Right lobe of liver (tissue), 6 donors: ENCODE results near the gene GALNT14. TPM values are rescaled to one million over a fixed set of nuclear protein-coding genes. Genes with fewer than 3 reads are reported as not detected.

Experiments used
- ATAC-seq, 4 donors: fragments of 200-7000 bp; cut with Tn5 transposase; one replicate each; pipeline ENCODE4 v1.9.1; 2020; ENCODE audit warnings: mild to moderate bottlenecking in 4 of 4, moderate library complexity in 4 of 4
- DNase-seq, 3 donors: peaks; one replicate each; pipeline ENCODE4 v3.0.0-alpha.2; 2020
- H3K27ac ChIP-seq, 3 donors: fragments of 200-600 bp; one replicate each; pipeline ENCODE4 v1.8.0; 2022
- H3K27me3 ChIP-seq, 2 donors: fragments of 200-600 bp; one replicate each; pipeline ENCODE4 v1.8.0; 2022
- H3K36me3 ChIP-seq, 4 donors: fragments of 200-600 bp; sonication (generic) in 1 of 4; one replicate each; pipeline versions ENCODE4 v1.5.1 to v1.8.0; 2017 to 2022; ENCODE audit warnings: control low read depth in 1 of 4
- H3K4me1 ChIP-seq, 4 donors: fragments of 200-600 bp; sonication (generic) in 1 of 4; one replicate each; pipeline versions ENCODE4 v1.5.1 to v1.8.0; 2017 to 2022; ENCODE audit warnings: control low read depth in 1 of 4
- H3K4me3 ChIP-seq, 3 donors: fragments of 200-600 bp; one replicate each; pipeline ENCODE4 v1.8.0; 2022
- H3K9me3 ChIP-seq, 4 donors: fragments of 200-600 bp; sonication (generic) in 1 of 4; one replicate each; pipeline versions ENCODE4 v1.5.1 to v1.8.0; 2017 to 2022; ENCODE audit warnings: control low read depth in 1 of 4
- CTCF ChIP-seq, 4 donors: fragments of 200-600 bp in 3 of 4; fragments of 450-650 bp in 1 of 4; IDR thresholded peaks; one replicate each; pipeline versions ENCODE4 v1.5.1 to v1.8.0; 2016 to 2022; ENCODE audit warnings: antibody characterized with exemption in 4 of 4, mild to moderate bottlenecking in 2 of 4
- POLR2A ChIP-seq: fragments of 450-650 bp; IDR thresholded peaks from one replicate; pipeline ENCODE4 v1.6.1; 2017; ENCODE audit warnings: antibody characterized with exemption, mild to moderate bottlenecking
- WGBS: methylation state at CpG from one replicate; pipeline ENCODE4 v1.1.6; 2018; ENCODE audit warnings: low coverage, low lambda C conversion rate; ENCODE audit not compliant: insufficient coverage; ENCODE audit errors: missing lambda C conversion rate; 5-methylcytosine and 5-hydroxymethylcytosine counted together
- intact Hi-C, 2 donors: fragments of 100-400 bp; cut with DNase I; formaldehyde crosslinking; loops; one replicate each; pipeline versions ENCODE4 v1.11.2 to v1.14.1; 2022
- total RNA-seq, 6 experiments: library from RNA; depleted of rRNA in 2 of 6; stranded (reverse); fragments of >200 nt in 2 of 6; fragmentation: NEBNext Ultra II Directional in 3 of 6; extraction: Animal tissue kit (Norgen Biotek cat#: 25700) in 3 of 6; gene quantifications; one replicate each; pipeline versions ENCODE4 v1.1.0 to v1.2.4, GENCODE V29; 2016 to 2023
- donor health status: DM: no; HTN: yes; CAD: no.
- donor health status: DM: no; HTN: no; CAD: no.
- donor health status: DM: no; HTN: no; CAD: no.
- donor health status: DM: no; HTN: yes; CAD: no.
- donor health status: DM: no; HTN: yes; CAD: no.

GALNT14 gene
- total RNA-seq, 6 experiments from 2014 or later: 0.37 to 2.8 (median 1.0) TPM

GRCh38 chr2:30931841-30932407, 206.3 kb downstream of the GALNT14 start:
- intact Hi-C loops: no loop called here
- 57% methylated on average over 2 of the region's 19 CpGs for WGBS
- H3K36me3 ChIP-seq: no peaks in the 10 kb centered on the region
- TF ChIP-seq CTCF (IDR thresholded peaks at IDR 0.05) (no peak), POLR2A (no peak)
- no peak overlapping the region for H3K4me3 ChIP-seq
- H3K4me1 ChIP-seq: no peaks in the 10 kb centered on the region
- H3K27ac ChIP-seq: no peak overlapping the region
- DNase-seq: no peak
- no peaks in the 10 kb centered on the region for H3K27me3 ChIP-seq
- H3K9me3 ChIP-seq: no peaks in the 10 kb centered on the region
- ATAC-seq: peak in 1 of 4 donors; percentile 11

- TF ChIP-seq CTCF (IDR thresholded peaks at IDR 0.05) (no peak), POLR2A (no peak)
- Histone ChIP-seq H3K36me3 (no peaks in the 10 kb centered on the region), H3K27ac (no peak overlapping the region), H3K4me1 (no peaks in the 10 kb centered on the region), H3K27me3 (no peaks in the 10 kb centered on the region), H3K4me3 (no peak overlapping the region), H3K9me3 (no peaks in the 10 kb centered on the region)
- WGBS: 64% methylated on average over 3 of the region's 3 CpGs
- ATAC-seq (no peak), DNase-seq (no peak)
- intact Hi-C loops: no loop called here
Observed at GRCh38 chr2:30930716-30931115, 207.5 kb downstream of the GALNT14 start.

- no peak for DNase-seq
- 82% methylated on average over 3 of the region's 7 CpGs for WGBS
- Histone ChIP-seq H3K4me1 (no peaks in the 10 kb centered on the region), H3K9me3 (no peaks in the 10 kb centered on the region), H3K4me3 (no peak overlapping the region), H3K36me3 (no peaks in the 10 kb centered on the region), H3K27ac (no peak overlapping the region), H3K27me3 (no peaks in the 10 kb centered on the region)
- TF ChIP-seq CTCF (IDR thresholded peaks at IDR 0.05): no peak
- no peak for TF ChIP-seq POLR2A
- intact Hi-C loops: no loop called here
- ATAC-seq: no peak
Observed at GRCh38 chr2:30927465-30928075, 210.7 kb downstream of the GALNT14 start.

- no peak for ATAC-seq
Observed at GRCh38 chr2:30926606-30927005, 211.6 kb downstream of the GALNT14 start.

More at GRCh38 chr2:30926606-30927005, 211.6 kb downstream of the GALNT14 start:
- no peaks in the 10 kb centered on the region for H3K36me3 ChIP-seq
- H3K9me3 ChIP-seq: no peaks in the 10 kb centered on the region
- no peak overlapping the region for H3K4me3 ChIP-seq
- no peaks in the 10 kb centered on the region for H3K4me1 ChIP-seq
- TF ChIP-seq POLR2A (no peak), CTCF (IDR thresholded peaks at IDR 0.05) (no peak)
- intact Hi-C loops: no loop called here
- H3K27ac ChIP-seq: no peak overlapping the region
- no peak for DNase-seq
- 58% methylated on average over 5 of the region's 5 CpGs for WGBS
- no peaks in the 10 kb centered on the region for H3K27me3 ChIP-seq
